Progenitor cell of endocrine pancreas (in vitro differentiated cells): ENCODE data around the gene SLC25A19. TPM values are rescaled to one million over a fixed set of nuclear protein-coding genes. Genes with fewer than 3 reads are reported as not detected.
A peak's percentile ranks its signal among the peaks of the same experiment; 100 is the strongest.

Experiments used
- DNase-seq: peaks from one replicate; pipeline ENCODE4 v3.0.0; 2021; ENCODE audit warnings: low spot score; ENCODE audit not compliant: unreplicated experiment
- H3K27ac Mint-ChIP-seq: 2 replicates; pipeline ENCODE4 v1.8.0; 2021; ENCODE audit warnings: mild to moderate bottlenecking, moderate library complexity, mixed read lengths
- H3K27me3 Mint-ChIP-seq: 2 replicates; pipeline ENCODE4 v1.8.0; 2021; ENCODE audit warnings: mixed read lengths
- H3K36me3 Mint-ChIP-seq: 2 replicates; pipeline ENCODE4 v1.8.0; 2022; ENCODE audit warnings: mixed read lengths; ENCODE audit not compliant: insufficient read depth
- H3K4me1 Mint-ChIP-seq: 2 replicates; pipeline ENCODE4 v1.8.0; 2021; ENCODE audit warnings: low read depth, mixed read lengths
- H3K4me3 Mint-ChIP-seq: 2 replicates; pipeline ENCODE4 v1.8.0; 2021; ENCODE audit warnings: low read depth, mild to moderate bottlenecking, moderate library complexity, mixed read lengths
- H3K9me3 Mint-ChIP-seq: 2 replicates; pipeline ENCODE4 v1.8.0; 2021; ENCODE audit warnings: low read depth, mixed read lengths
- CTCF ChIP-seq: fragments of 200-600 bp; sonication (generic); IDR thresholded peaks from one replicate; pipeline ENCODE4 v1.5.0; 2021; ENCODE audit warnings: antibody characterized with exemption, mild to moderate bottlenecking; ENCODE audit not compliant: unreplicated experiment
- total RNA-seq: library from RNA; stranded (reverse); gene quantifications from 2 replicates; pipeline ENCODE4 v1.2.1, GENCODE V29; 2021

SLC25A19 gene
- total RNA-seq, 1 donor from 2014 or later = 18.4 TPM

- no peak for DNase-seq
- H3K4me3 Mint-ChIP-seq = no peak overlapping the region
- H3K36me3 Mint-ChIP-seq = peaks cover 15% of the 10 kb centered on the region
- H3K27ac Mint-ChIP-seq = no peak overlapping the region
- TF ChIP-seq CTCF = no peak
- H3K9me3 Mint-ChIP-seq = no peaks in the 10 kb centered on the region
- no peaks in the 10 kb centered on the region for H3K4me1 Mint-ChIP-seq
- H3K27me3 Mint-ChIP-seq = no peaks in the 10 kb centered on the region
These were observed 47.7 kb downstream of the SLC25A19 start for GRCh38 chr17:75241502-75241901.

GRCh38 chr17:75241143-75241430, 48.1 kb downstream of the SLC25A19 start:
- Mint-ChIP-seq H3K9me3 (no peaks in the 10 kb centered on the region), H3K4me1 (no peaks in the 10 kb centered on the region), H3K36me3 (peaks cover 15% of the 10 kb centered on the region)

GRCh38 chr17:75240394-75241142, 48.7 kb downstream of the SLC25A19 start:
- Mint-ChIP-seq H3K27me3 (no peaks in the 10 kb centered on the region), H3K27ac (no peak overlapping the region), H3K36me3 (peaks cover 14% of the 10 kb centered on the region), H3K4me1 (no peaks in the 10 kb centered on the region), H3K9me3 (no peaks in the 10 kb centered on the region), H3K4me3 (no peak overlapping the region)
- no peak for DNase-seq
- TF ChIP-seq CTCF = peak; percentile 65

More at GRCh38 chr17:75241143-75241430, 48.1 kb downstream of the SLC25A19 start:
- Mint-ChIP-seq H3K4me3 (no peak overlapping the region), H3K27me3 (no peaks in the 10 kb centered on the region), H3K27ac (no peak overlapping the region)
- no peak for TF ChIP-seq CTCF
- DNase-seq = no peak

GRCh38 chr17:75239778-75240393, 49.3 kb downstream of the SLC25A19 start:
- no peaks in the 10 kb centered on the region for H3K9me3 Mint-ChIP-seq
- H3K4me1 Mint-ChIP-seq = no peaks in the 10 kb centered on the region
- H3K27me3 Mint-ChIP-seq = no peaks in the 10 kb centered on the region
- no peak overlapping the region for H3K4me3 Mint-ChIP-seq
- no peak overlapping the region for H3K27ac Mint-ChIP-seq
- no peak for TF ChIP-seq CTCF
- H3K36me3 Mint-ChIP-seq = peaks cover 15% of the 10 kb centered on the region
- DNase-seq = no peak

GRCh38 chr17:75239214-75239613, 50.0 kb downstream of the SLC25A19 start:
- no peak overlapping the region for H3K27ac Mint-ChIP-seq
- no peak overlapping the region for H3K4me3 Mint-ChIP-seq
- DNase-seq = no peak
- TF ChIP-seq CTCF = no peak
- peaks cover 15% of the 10 kb centered on the region for H3K36me3 Mint-ChIP-seq
- no peaks in the 10 kb centered on the region for H3K27me3 Mint-ChIP-seq
- H3K9me3 Mint-ChIP-seq = no peaks in the 10 kb centered on the region
- no peaks in the 10 kb centered on the region for H3K4me1 Mint-ChIP-seq
